Heart right ventricle (tissue), 16 donors: ENCODE measurements around the gene TNRC6A. TPM values are rescaled to one million over a fixed set of nuclear protein-coding genes. Genes with fewer than 3 reads are reported as not detected.
A peak's percentile ranks its signal among the peaks of the same experiment; 100 is the strongest.

Source experiments
- ATAC-seq, 8 donors: fragments of 200-7000 bp; cut with Tn5 transposase; one replicate each; pipeline ENCODE4 v1.9.1; 2020; ENCODE audit warnings: mild to moderate bottlenecking in 8 of 8, moderate library complexity in 8 of 8, moderate number of reproducible peaks in 1 of 8
- DNase-seq, 2 donors: peaks; one replicate each; pipeline ENCODE4 v3.0.0-alpha.2; 2020
- H3K27ac ChIP-seq, 10 donors: fragments of 200-600 bp; sonication (generic) in 2 of 10; one replicate each; pipeline versions ENCODE4 v1.5.0 to v1.8.0; 2020 to 2022; ENCODE audit warnings: mild to moderate bottlenecking in 3 of 10
- H3K27me3 ChIP-seq, 7 donors: fragments of 200-600 bp; one replicate each; pipeline ENCODE4 v1.8.0; 2021 to 2022; ENCODE audit warnings: mild to moderate bottlenecking in 2 of 7
- H3K36me3 ChIP-seq, 9 donors: fragments of 200-600 bp; sonication (generic) in 1 of 9; one replicate each; pipeline versions ENCODE4 v1.5.0 to v1.8.0; 2020 to 2022; ENCODE audit warnings: mild to moderate bottlenecking in 2 of 9
- H3K4me1 ChIP-seq, 9 donors: fragments of 200-600 bp; sonication (generic) in 1 of 9; one replicate each; pipeline versions ENCODE4 v1.5.0 to v1.8.0; 2020 to 2022; ENCODE audit warnings: mild to moderate bottlenecking in 4 of 9
- H3K4me3 ChIP-seq, 10 donors: fragments of 200-600 bp; sonication (generic) in 2 of 10; one replicate each; pipeline versions ENCODE4 v1.5.0 to v1.8.0; 2020 to 2022; ENCODE audit warnings: mild to moderate bottlenecking in 7 of 10, moderate library complexity in 2 of 10
- H3K9me3 ChIP-seq, 11 donors: fragments of 200-600 bp in 10 of 11; sonication (generic) in 2 of 11; one replicate each; pipeline versions ENCODE4 v1.5.0 to v1.8.0; 2013 to 2022; ENCODE audit warnings: mild to moderate bottlenecking in 2 of 11, control low read depth in 1 of 11, moderate library complexity in 1 of 11
- CTCF ChIP-seq, 9 donors: fragments of 200-600 bp; sonication (generic) in 2 of 9; IDR thresholded peaks; one replicate each; pipeline versions ENCODE4 v1.5.0 to v1.8.0; 2021 to 2022; ENCODE audit warnings: antibody characterized with exemption in 9 of 9, mild to moderate bottlenecking in 5 of 9, moderate library complexity in 1 of 9
- WGBS, 2 donors: extraction: QIAGEN DNeasy Blood & Tissue Kit; methylation state at CpG; one replicate each; pipeline ENCODE4 v1.1.7; 2013; ENCODE audit warnings: inconsistent platforms in 1 of 2; 5-methylcytosine and 5-hydroxymethylcytosine counted together
- intact Hi-C, 10 donors: fragments of 100-400 bp; cut with DNase I; formaldehyde crosslinking; loops; one replicate each; pipeline versions ENCODE4 v1.11.1 to v1.14.2; 2022
- polyA plus RNA-seq, 2 donors: library from polyadenylated mRNA; stranded (reverse); fragments of 200-250 nt; gene quantifications; one replicate each; pipeline ENCODE4 v1.2.3, GENCODE V29; 2013
- total RNA-seq, 10 donors: library from RNA; stranded (reverse); fragmentation: NEBNext Ultra II Directional in 3 of 10; extraction: Animal tissue kit (Norgen Biotek cat#: 25700) in 3 of 10; gene quantifications; one replicate each; pipeline versions ENCODE4 v1.2.1 to v1.2.4, GENCODE V29; 2021 to 2023
- donor health status: Arrhythmogenic right ventricular cardiomyopathy.
- donor health status: ischemic (EF 13 %, LVEDD 7.1; RV severe dilation, severe dysfunction).
- donor health status: healthy with polysubstance abuse.
- donor health status: DM: no; HTN: yes; CAD: no.
- donor health status: DM: no; HTN: no; CAD: no.
- donor health status: ischemic (EF 25% LVEDD 6.9; RV normal size, moderate dysfunction).
- donor health status: ischemic (EF 25% LVEDD 5.7; RV mildly dilated, moderate dysfunction).
- donor health status: healthy.
- donor health status: DM: yes; HTN: yes; CAD: no.
- donor health status: Ischemic cardiomyopathy.
- donor health status: ischemic (EF 35%, LVEDD 5.7; RV mildly dilated, moderate dysfunction).
- donor health status: nonischemic (EF 11% LVEDD 7.7; RV severe dilation, severe dysfunction).
- donor health status: DM: yes; HTN: yes; CAD: no.
- donor health status: PGD.
- donor health status: ischemic (EF 29% LVEDD 5.4; RV normal size, mild dysfunction).
- donor health status: nonischemic (EF 23%, LVEDD 6.1; RV moderate dilation, normal function).

Gene TNRC6A
- total and polyA plus RNA-seq, 12 donors: 8.3 to 51.4 (median 36.5) TPM

GRCh38 chr16:24784121-24784520 is 54.7 kb downstream of the TNRC6A start:
- 80 to 84% methylated on average over 3 of the region's 3 CpGs for WGBS, 2 donors
- H3K4me3 ChIP-seq: no peak overlapping the region
- no peaks in the 10 kb centered on the region for H3K27me3 ChIP-seq
- H3K9me3 ChIP-seq: no peaks in the 10 kb centered on the region
- no peak for DNase-seq
- peaks cover 0 to 100% (median 40%) of the 10 kb centered on the region in 9 donors for H3K36me3 ChIP-seq
- peak overlapping the region in 1 of 10 donors; percentile 26 for H3K27ac ChIP-seq
- H3K4me1 ChIP-seq: peaks cover 0 to 31% (median 8%) of the 10 kb centered on the region in 9 donors
- intact Hi-C loops: loop anchor here in 1 of 10 donors (10.0 kb wide), 1 partner anchor 49 kb away; no protein-coding TSS in a partner anchor
- ATAC-seq: no peak
- no peak for TF ChIP-seq CTCF (IDR thresholded peaks at IDR 0.05)

GRCh38 chr16:24789881-24790280 is 60.4 kb downstream of the TNRC6A start:
- no peaks in the 10 kb centered on the region for H3K27me3 ChIP-seq
- DNase-seq (no peak), ATAC-seq (no peak)
- H3K9me3 ChIP-seq: no peaks in the 10 kb centered on the region
- WGBS, 2 donors: 97% methylated on average over 2 of the region's 2 CpGs
- no peak overlapping the region for H3K27ac ChIP-seq
- H3K4me1 ChIP-seq: peaks cover 0 to 16% (median 4%) of the 10 kb centered on the region in 9 donors
- no peak overlapping the region for H3K4me3 ChIP-seq
- no peak for TF ChIP-seq CTCF (IDR thresholded peaks at IDR 0.05)
- intact Hi-C loops: loop anchor here in 3 of 10 donors (10.0 kb wide), 2 partner anchors 55 to 225 kb away; no protein-coding TSS in a partner anchor
- H3K36me3 ChIP-seq: peaks cover 0 to 100% (median 47%) of the 10 kb centered on the region in 9 donors

GRCh38 chr16:24800586-24800985 is 71.1 kb downstream of the TNRC6A start:
- Histone ChIP-seq H3K27ac (no peak overlapping the region), H3K36me3 (peaks cover 6 to 100% (median 92%) of the 10 kb centered on the region in 9 donors), H3K27me3 (no peaks in the 10 kb centered on the region), H3K4me3 (no peak overlapping the region), H3K4me1 (no peaks in the 10 kb centered on the region), H3K9me3 (no peaks in the 10 kb centered on the region)
- ATAC-seq (peak in 6 of 8 donors; percentile 37 to 62 (median 50)), DNase-seq (no peak)
- TF ChIP-seq CTCF (IDR thresholded peaks at IDR 0.05): peak in 7 of 9 donors; percentile 11 to 40 (median 31)
- intact Hi-C loops: loop anchor here in 8 of 10 donors (5.0 to 10.0 kb wide), 4 partner anchors 226 to 236 kb away; no protein-coding TSS in a partner anchor
- 68 to 73% methylated on average over 4 of the region's 4 CpGs for WGBS, 2 donors

- no peaks in the 10 kb centered on the region for H3K27me3 ChIP-seq
- H3K4me3 ChIP-seq: no peak overlapping the region
- intact Hi-C loops: loop anchor here in 8 of 10 donors (5.0 to 10.0 kb wide), 4 partner anchors 227 to 237 kb away; no protein-coding TSS in a partner anchor
- TF ChIP-seq CTCF (IDR thresholded peaks at IDR 0.05): no peak
- 71 to 86% methylated on average over 3 of the region's 3 CpGs for WGBS, 2 donors
- no peak overlapping the region for H3K27ac ChIP-seq
- no peaks in the 10 kb centered on the region for H3K9me3 ChIP-seq
- no peaks in the 10 kb centered on the region for H3K4me1 ChIP-seq
- DNase-seq (no peak), ATAC-seq (no peak)
- H3K36me3 ChIP-seq: peaks cover 4 to 100% (median 92%) of the 10 kb centered on the region in 9 donors
Measured at GRCh38 chr16:24801761-24802302, 72.4 kb downstream of the TNRC6A start.
